Stimulated activated CD8-positive, alpha-beta memory T cell treated with anti-CD3 and anti-CD28 coated beads, Interleukin-7, amount 100 ng/mL, for 1 hour (primary cell): ENCODE results near the gene PSMG2.

Source experiments
- DNase-seq, 2 donors: peaks; one replicate each; pipeline ENCODE4 v3.0.0-alpha.2; 2020; ENCODE audit warnings: low read depth in 2 of 2

Gene PSMG2

DNA sequence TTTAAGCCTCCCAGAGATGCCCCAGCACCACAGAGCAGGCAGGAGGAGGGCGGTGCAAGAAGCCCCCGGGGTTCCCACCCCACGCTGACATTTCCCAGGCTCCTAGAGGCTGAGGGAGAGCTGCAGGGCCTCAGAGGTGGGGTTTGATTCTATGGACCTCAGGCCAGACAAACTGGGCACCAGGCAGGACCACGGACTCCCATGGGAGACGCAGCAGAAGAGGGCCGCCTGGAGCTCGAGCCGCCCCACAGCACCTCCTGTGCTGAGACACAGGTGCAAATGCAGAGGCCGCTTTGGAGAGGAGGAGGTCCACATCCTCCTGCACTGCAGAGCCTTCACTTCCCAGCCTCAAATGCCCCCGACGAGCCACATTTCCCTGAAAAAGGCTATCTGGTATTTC, 62.7 kb downstream of the PSMG2 start:
- DNase-seq, result no peak

DNA sequence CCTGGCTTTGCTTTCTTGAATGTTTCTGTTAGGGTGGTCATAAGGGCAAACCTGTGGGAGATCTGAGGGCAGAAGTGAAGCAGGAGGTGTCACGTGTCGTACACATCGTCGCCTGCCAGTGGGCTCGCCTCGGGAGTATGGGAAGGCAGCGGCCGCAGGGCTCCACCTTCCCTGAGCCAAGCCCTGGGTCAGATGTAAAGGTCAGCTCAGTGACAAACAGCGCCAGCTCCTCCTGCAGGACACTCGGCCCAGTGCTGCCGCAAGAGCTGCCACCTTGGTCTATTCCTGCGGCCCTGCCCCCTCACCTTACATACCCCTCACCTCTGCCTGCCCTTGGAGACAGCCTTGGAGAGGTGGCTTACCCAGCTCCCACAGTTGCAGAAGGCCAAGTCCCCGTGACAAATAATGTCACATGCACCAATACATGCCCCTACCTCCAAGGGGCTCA, 64.2 kb downstream of the PSMG2 start:
- no peak for DNase-seq

DNA sequence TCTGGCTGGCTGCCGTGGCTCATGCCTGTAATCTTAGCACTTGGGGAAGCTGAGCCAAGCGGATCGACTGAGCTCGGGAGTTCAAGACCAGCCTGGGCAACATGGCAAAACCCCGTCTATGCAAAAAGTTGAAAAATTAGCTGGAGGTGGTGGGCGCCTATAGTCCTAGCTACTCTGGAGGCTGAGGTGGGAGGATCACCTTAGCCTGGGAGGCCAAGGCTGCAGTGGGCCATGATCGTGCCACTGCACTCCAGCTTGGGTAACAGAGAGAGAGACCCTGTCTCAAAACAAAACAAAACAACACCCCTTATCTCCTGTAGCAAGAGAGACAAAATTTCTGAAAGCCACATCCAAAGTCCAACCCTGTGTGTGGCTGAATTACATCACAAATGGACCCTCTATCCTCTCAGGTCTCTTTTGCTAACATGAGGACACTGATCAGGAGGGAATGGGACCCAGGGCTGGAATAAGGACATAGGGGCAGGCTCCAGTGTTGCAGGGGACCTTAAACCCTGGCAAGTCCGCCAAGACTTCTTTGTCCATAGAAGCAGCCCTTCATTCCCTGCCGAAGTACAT, 64.8 kb downstream of the PSMG2 start:
- no peak for DNase-seq

DNA sequence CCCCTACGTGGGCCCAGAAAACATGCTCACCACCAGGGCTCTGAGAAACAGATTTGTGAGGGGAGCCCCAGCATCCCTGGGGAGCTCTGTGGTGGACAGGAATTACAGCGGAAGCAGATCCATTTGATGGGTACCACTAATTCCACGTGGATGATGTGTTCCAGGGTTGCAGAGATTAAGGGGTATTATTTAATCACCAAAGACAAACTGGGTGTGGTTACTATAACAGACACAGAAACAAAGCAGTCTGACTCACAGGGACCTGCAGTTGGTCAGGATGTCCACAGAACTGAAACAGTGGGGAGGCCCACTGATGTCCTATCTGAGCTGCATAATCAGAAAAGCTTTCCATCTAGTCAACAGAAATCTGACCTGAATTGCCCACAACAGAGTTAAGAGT, 65.8 kb downstream of the PSMG2 start:
- no peak for DNase-seq

DNA sequence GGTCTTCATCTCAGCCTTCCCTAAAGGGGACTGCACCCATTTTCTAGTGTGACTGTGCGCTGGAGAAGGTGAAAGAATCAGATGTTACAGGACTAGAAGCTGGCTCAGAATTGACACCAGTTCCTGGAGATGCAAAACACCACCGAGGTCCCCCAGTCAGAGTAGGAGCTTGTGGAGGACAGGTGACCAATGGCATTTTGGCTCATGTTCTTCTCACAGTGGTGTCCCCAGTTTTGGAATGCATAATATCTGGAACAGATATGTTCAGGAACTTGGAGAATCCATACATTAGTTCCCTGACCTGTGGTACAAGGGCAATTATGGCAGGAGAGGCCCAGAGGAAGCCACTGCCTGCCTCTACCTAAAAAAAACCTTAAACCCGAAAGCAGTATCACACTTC, 66.3 kb downstream of the PSMG2 start:
- no peak for DNase-seq

DNA sequence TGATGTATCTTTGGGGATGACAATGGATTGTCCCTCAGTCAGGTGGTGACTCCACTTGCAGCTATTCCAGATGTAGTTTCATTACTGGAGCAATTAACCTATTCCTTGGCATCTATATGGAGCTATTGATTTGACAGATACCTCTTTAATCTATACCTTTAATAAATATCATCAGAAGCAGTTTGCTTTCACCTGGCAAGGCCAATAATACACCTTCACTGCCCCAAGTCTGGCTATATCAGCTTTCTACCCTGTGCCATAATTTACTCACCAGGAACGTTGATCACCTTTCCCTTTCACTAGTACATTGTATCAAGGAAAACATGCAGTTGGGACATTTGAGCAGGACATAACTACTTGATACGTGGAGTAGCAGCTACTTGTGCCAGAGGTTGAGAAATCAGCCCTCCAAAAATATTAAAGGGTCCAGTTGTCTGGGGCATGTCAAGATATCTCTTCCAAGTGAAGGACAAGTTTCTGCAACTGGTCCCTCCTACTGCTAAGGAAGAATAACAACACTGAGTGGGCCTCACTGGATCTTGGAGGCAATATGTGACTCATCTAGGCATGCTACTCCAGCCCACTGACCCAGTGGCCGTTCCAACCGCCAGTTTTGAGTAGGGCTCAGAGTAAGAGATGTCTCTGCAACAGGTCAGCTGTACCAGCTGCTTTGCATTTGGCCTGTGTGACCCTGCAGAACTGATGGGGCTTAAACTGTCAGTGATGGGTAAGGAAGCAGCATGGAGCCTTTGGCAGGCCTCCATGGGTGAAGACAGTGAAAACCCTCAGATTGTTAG, 67.0 kb downstream of the PSMG2 start:
- no peak for DNase-seq

DNA sequence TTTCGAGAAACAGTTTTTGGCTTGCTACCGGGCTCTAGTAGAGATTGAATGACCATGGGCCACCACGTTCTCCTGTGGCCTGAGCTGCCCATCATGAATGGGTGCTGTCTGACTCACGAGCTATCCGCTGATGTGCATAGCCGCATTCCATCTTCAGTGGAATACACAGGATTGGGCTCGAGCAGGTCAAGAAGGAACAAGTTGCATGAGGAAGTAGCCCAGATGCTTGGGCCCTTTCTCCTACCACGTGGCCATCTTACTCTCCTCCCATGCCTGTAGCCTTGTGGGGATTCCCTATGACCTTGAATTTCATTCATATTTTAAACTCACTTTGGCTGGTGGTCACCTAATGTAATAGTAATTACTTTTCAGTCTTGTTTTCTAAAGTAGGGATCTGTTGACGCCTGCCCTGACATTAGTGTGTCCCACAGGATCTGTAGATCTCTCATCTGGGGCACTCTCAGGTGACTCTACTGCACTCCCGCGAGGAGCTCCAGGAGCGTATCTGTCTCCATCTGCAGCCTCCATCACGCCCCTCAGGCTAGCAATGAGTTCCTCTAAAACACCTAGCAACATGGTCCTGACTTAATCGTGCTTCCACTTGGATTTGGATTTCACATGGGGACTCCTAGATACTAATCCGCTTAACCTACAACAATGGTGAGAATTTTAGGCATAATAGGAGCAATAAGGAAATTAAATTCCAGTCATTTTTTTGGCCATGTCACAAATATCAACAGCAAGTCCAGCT, 67.8 kb downstream of the PSMG2 start:
- DNase-seq, result no peak

DNA sequence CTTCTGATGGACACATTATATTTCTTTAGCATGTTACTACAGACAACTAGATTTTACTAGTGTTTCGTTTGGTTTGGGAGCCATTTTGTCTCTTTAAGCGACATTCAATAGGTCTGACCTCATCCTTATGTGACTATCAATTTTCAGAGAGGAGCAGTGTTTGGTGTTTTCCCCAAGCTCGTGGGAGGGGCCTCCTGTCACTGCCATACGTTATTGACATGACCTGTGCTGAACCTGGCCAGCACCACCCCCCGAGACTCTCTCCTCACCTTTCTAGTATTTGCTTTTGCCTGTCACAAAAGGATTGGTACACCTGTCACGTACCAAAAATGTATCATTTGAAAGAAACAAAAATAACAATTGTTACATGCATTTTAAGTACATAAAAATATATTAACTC, 69.3 kb downstream of the PSMG2 start:
- no peak for DNase-seq

DNA sequence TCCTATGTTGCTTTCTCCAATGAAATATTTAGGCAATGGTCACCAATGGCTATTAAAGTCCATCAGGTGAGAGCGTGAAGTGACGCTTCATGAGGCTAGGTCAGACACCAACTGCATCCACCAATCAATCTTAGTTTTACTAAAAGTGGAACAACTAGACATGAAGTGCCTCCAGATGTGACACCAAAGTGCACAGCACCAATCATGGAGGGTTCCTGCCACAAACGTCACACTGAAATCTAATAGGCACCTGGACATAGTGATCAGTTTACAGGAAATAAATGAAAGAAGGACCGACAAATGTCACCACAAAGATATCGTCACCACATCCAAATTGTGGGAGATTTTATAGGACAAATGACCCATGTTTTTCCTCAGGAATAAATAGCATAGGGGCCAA, 70.5 kb downstream of the PSMG2 start:
- DNase-seq, result no peak

DNA sequence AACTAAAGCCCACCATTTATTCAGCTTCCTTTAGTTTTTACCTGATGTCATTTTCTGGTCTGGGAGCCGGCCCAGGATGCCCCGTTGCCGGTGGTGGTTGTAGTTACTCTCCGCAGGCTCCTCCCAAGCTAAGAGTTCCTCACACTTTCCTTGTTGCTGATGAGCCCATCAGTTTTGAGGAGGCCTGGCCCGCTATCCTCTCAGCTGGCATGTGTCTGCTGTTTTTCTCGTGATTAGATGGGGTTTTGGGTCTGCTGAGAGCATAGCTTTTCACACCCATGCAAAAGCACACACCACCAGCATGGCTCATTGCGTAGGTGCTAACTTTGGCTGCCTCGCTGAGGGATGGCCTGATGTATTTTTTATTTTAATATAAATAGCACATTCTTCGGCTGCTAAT, 72.1 kb downstream of the PSMG2 start:
- DNase-seq, result no peak
